ENCODE measurements around the gene UHRF2. TPM values are rescaled to one million over a fixed set of nuclear protein-coding genes. Genes with fewer than 3 reads are reported as not detected.

The UHRF2 gene
- total RNA-seq, 2 experiments from 2014 or later = 57.0 to 60.1 TPM

GRCh38 chr9:6382681-6383080, 30.3 kb upstream of the UHRF2 start:
- Mint-ChIP-seq H3K4me3 (no peak overlapping the region), H3K9me3 (peaks cover 3% of the 10 kb centered on the region), H3K27ac (no peak overlapping the region), H3K27me3 (peaks cover 1% of the 10 kb centered on the region), H3K4me1 (ENCODE audit: low read depth) (no peaks in the 10 kb centered on the region), H3K36me3 (ENCODE audit: low read depth) (no peaks in the 10 kb centered on the region)
- TF ChIP-seq CTCF (IDR thresholded peaks at IDR 0.05) = no peak
- POLR2A ChIA-PET = no interaction called here
- intact Hi-C loops (cut with micrococcal nuclease) = no loop called here
- CTCF ChIA-PET = no interaction called here
- ATAC-seq (no peak), DNase-seq (no peak)

- Mint-ChIP-seq H3K4me1 (ENCODE audit: low read depth) (no peaks in the 10 kb centered on the region), H3K27ac (no peak overlapping the region), H3K36me3 (ENCODE audit: low read depth) (no peaks in the 10 kb centered on the region), H3K9me3 (peaks cover 3% of the 10 kb centered on the region), H3K4me3 (no peak overlapping the region), H3K27me3 (peaks cover 1% of the 10 kb centered on the region)
- no peak for ATAC-seq
- TF ChIP-seq CTCF (IDR thresholded peaks at IDR 0.05) = no peak
- intact Hi-C loops (cut with micrococcal nuclease) = no loop called here
- POLR2A ChIA-PET = no interaction called here
- DNase-seq = no peak
- CTCF ChIA-PET = interaction anchor here (1.1 kb wide), 1 partner anchor 12 kb away, joined by 3 read pairs; no protein-coding TSS in a partner anchor
These were observed 29.3 kb upstream of the UHRF2 start for GRCh38 chr9:6383551-6384225.

- DNase-seq (no peak), ATAC-seq (no peak)
- Mint-ChIP-seq H3K9me3 (peaks cover 3% of the 10 kb centered on the region), H3K4me3 (no peak overlapping the region), H3K27me3 (no peaks in the 10 kb centered on the region), H3K36me3 (ENCODE audit: low read depth) (no peaks in the 10 kb centered on the region), H3K27ac (no peak overlapping the region), H3K4me1 (ENCODE audit: low read depth) (no peaks in the 10 kb centered on the region)
- intact Hi-C loops (cut with micrococcal nuclease) = no loop called here
- ChIA-PET CTCF (interaction anchor here (1.1 kb wide), 1 partner anchor 11 kb away, joined by 3 read pairs; no protein-coding TSS in a partner anchor), POLR2A (no interaction called here)
- no peak for TF ChIP-seq CTCF (IDR thresholded peaks at IDR 0.05)
These were observed 28.3 kb upstream of the UHRF2 start for GRCh38 chr9:6384732-6385131.

GRCh38 chr9:6399071-6399470, 13.9 kb upstream of the UHRF2 start:
- Mint-ChIP-seq H3K36me3 (ENCODE audit: low read depth) (no peaks in the 10 kb centered on the region), H3K9me3 (no peaks in the 10 kb centered on the region), H3K4me1 (ENCODE audit: low read depth) (no peaks in the 10 kb centered on the region), H3K4me3 (no peak overlapping the region), H3K27ac (no peak overlapping the region), H3K27me3 (peaks cover 7% of the 10 kb centered on the region)
- ATAC-seq (no peak), DNase-seq (no peak)
- no peak for TF ChIP-seq CTCF (IDR thresholded peaks at IDR 0.05)
- ChIA-PET POLR2A (interaction anchor here (1.1 kb wide), 1 partner anchor 14 kb away, joined by 3 read pairs; the partner anchor contains the start of gene UHRF2), CTCF (no interaction called here)
- intact Hi-C loops (cut with micrococcal nuclease) = no loop called here

GRCh38 chr9:6405371-6405770, 7.6 kb upstream of the UHRF2 start:
- H3K27me3 Mint-ChIP-seq = peaks cover 2% of the 10 kb centered on the region
- no peak overlapping the region for H3K4me3 Mint-ChIP-seq
- no peak for DNase-seq
- CTCF ChIA-PET = no interaction called here
- H3K36me3 Mint-ChIP-seq (ENCODE audit: low read depth) = no peaks in the 10 kb centered on the region
- no peak for TF ChIP-seq CTCF (IDR thresholded peaks at IDR 0.05)
- POLR2A ChIA-PET = interaction anchor here (1.4 kb wide), 1 partner anchor 8 kb away, joined by 7 read pairs; the partner anchor contains the start of gene UHRF2
- ATAC-seq = no peak
- H3K27ac Mint-ChIP-seq = no peak overlapping the region
- intact Hi-C loops (cut with micrococcal nuclease) = no loop called here
- H3K4me1 Mint-ChIP-seq (ENCODE audit: low read depth) = peaks cover 2% of the 10 kb centered on the region
- no peaks in the 10 kb centered on the region for H3K9me3 Mint-ChIP-seq

Measured in activated CD8-positive, alpha-beta T cell treated with anti-CD3 and anti-CD28 coated beads for 36 hours (primary cell).